H1 (cell line): ENCODE data around the gene MAP1LC3C. TPM values are rescaled to one million over a fixed set of nuclear protein-coding genes. Genes with fewer than 3 reads are reported as not detected.

Experiments used
- polyA plus RNA-seq, 7 experiments: library from polyadenylated mRNA; depleted of rRNA in 3 of 7; stranded (reverse) in 5 of 7; unstranded in 2 of 7; fragments of >200 nt in 5 of 7; fragments of 200-250 nt in 2 of 7; gene quantifications; 1 replicate in 5 of 7; 2 replicates in 1 of 7; 4 replicates in 1 of 7; pipeline versions ENCODE4 v1.2.1 to v1.2.3, GENCODE V29; 2011 to 2013; ENCODE audit warnings: missing spikeins in 2 of 7, mixed read lengths in 2 of 7
- total RNA-seq: library from RNA; stranded (reverse); fragmentation: NEBNext Ultra II Directional; extraction: Animal tissue kit (Norgen Biotek cat#: 25700); gene quantifications from 2 replicates; pipeline ENCODE4 v1.2.1, GENCODE V29; 2021

The MAP1LC3C gene
- total and polyA plus RNA-seq, 2 of the 8 experiments (the other 6 are each of a cell fraction or from before 2014, with no cell fraction given): 1.7 to 3.2 TPM

Other genes starting within 250 kb of the MAP1LC3C start
- gene EXO1, start 150.9 kb downstream of the MAP1LC3C start, total RNA-seq: 36.4 and 43.0 TPM in 2 replicates
- gene EXO1, start 150.9 kb downstream of the MAP1LC3C start, polyA plus RNA-seq (2011; rRNA removed): 6.6 and 9.2 TPM in 2 replicates
- not detected in 2 replicates for gene BECN2, start 41.3 kb downstream of the MAP1LC3C start, total RNA-seq
- not detected in 2 replicates for gene BECN2, start 41.3 kb downstream of the MAP1LC3C start, polyA plus RNA-seq (2011; rRNA removed)